ENCODE measurements around the gene CHCHD2. TPM values are rescaled to one million over a fixed set of nuclear protein-coding genes. Genes with fewer than 3 reads are reported as not detected.

Gene CHCHD2
- total and polyA plus RNA-seq, 9 of the 15 experiments (the other 6 are each of a cell fraction or from before 2014, with no cell fraction given), result 145 to 1,044 (median 648) TPM

- TF ChIP-seq BCL6 (CRISPR knock-in tag; IDR thresholded peaks at IDR 0.05) (no peak), ZFP91 (CRISPR knock-in tag; IDR thresholded peaks at IDR 0.05) (no peak), ILK (tag; IDR thresholded peaks at IDR 0.05; ENCODE audit: borderline replicate concordance, low read depth) (no peak), CBFA2T2 (conservative IDR thresholded peaks at IDR 0.05) (no peak), TCF3 (CRISPR knock-in tag; IDR thresholded peaks at IDR 0.05) (0 out of 2 replicates have a peak, but pooled peaks have one; percentile 33), ZNF444 (CRISPR knock-in tag; IDR thresholded peaks at IDR 0.05) (no peak), RFX1 (IDR thresholded peaks at IDR 0.05) (no peak), SMAD4 (CRISPR knock-in tag; conservative IDR thresholded peaks at IDR 0.05) (0 out of 2 replicates have a peak, but pooled peaks have one; percentile 24), GMEB1 (CRISPR knock-in tag; IDR thresholded peaks at IDR 0.05) (peak; percentile 65), ZNF133 (CRISPR knock-in tag; IDR thresholded peaks at IDR 0.05) (no peak), SNAPC5 (CRISPR knock-in tag; IDR thresholded peaks at IDR 0.05) (no peak), HINFP (tag; conservative IDR thresholded peaks at IDR 0.05; ENCODE audit: low read depth) (no peak), PML (IDR thresholded peaks at IDR 0.05; ENCODE audit: low read length) (peak; percentile 63; the same call in 1 of the 2 replicates), ZBTB9 (CRISPR knock-in tag; IDR thresholded peaks at IDR 0.05) (peak; percentile 82; the same call in 1 of the 2 replicates), TAF15 (IDR thresholded peaks at IDR 0.05; ENCODE audit: low read depth, low read length) (no peak), POLR2G (IDR thresholded peaks at IDR 0.05; ENCODE audit: low read depth, low read length) (peak; percentile 97), NCOA1 (IDR thresholded peaks at IDR 0.05; ENCODE audit: low read depth) (no peak), KLF13 (tag; IDR thresholded peaks at IDR 0.05; ENCODE audit: borderline replicate concordance, low read depth) (0 out of 2 replicates have a peak, but pooled peaks have one; percentile 10), POLR2A (conservative IDR thresholded peaks at IDR 0.05) (peak; percentile 95), HDAC2 (IDR thresholded peaks at IDR 0.05) (no peak), ZNF212 (CRISPR knock-in tag; IDR thresholded peaks at IDR 0.05) (peak; percentile 81; the same call in 1 of the 2 replicates), ZNF764 (CRISPR knock-in tag; IDR thresholded peaks at IDR 0.05; ENCODE audit: low read depth) (0 out of 2 replicates have a peak, but pooled peaks have one; percentile 8), RUNX1 (IDR thresholded peaks at IDR 0.05; ENCODE audit: low read depth) (no peak; the same call in 1 of the 2 replicates), ZNF561 (CRISPR knock-in tag; conservative IDR thresholded peaks at IDR 0.05) (no peak)
Measured at GRCh38 chr7:56063882-56064625, 42.2 kb downstream of the CHCHD2 start, which contains the start of gene SUMF2 (continued).

Data from K562 (cell line).